Endothelial cell of umbilical vein (primary cell): ENCODE measurements around the gene MATN1. TPM values are rescaled to one million over a fixed set of nuclear protein-coding genes. Genes with fewer than 3 reads are reported as not detected.
A peak's percentile ranks its signal among the peaks of the same experiment; 100 is the strongest.

ENCODE experiments used
- BruUV-seq: library from RNA; stranded (reverse); fragments of 400-500 nt; replicated peaks from 2 replicates; lab custom pipeline; 2021; lab: Mats Ljungman, UMichigan
- CTCF ChIA-PET: fragments of 300-600, 350-600 bp; sonication (Branson Sonifier 250); formaldehyde crosslinking; loops from one replicate; lab custom pipeline; 2021; ENCODE audit warnings: antibody characterized with exemption, inconsistent platforms; lab: Charles Lee
- POLR2A ChIA-PET: fragments of 300-600, 350-600 bp; sonication (Branson Sonifier 250); formaldehyde crosslinking; loops from one replicate; lab custom pipeline; 2021; ENCODE audit warnings: antibody characterized with exemption, inconsistent platforms; lab: Charles Lee
- DNase-seq: peaks from one replicate; pipeline ENCODE4 v3.0.0-alpha.2; 2011; ENCODE audit warnings: low read depth, low spot score
- FAIRE-seq: peaks from 2 replicates; lab custom pipeline; 2011; peaks lifted over from hg19 to GRCh38; lab: Jason Lieb, UNC
- H2AFZ ChIP-seq: 2 replicates; pipeline ENCODE4 v1.6.0; 2012; ENCODE audit warnings: low read depth, low read length, control low read depth, inconsistent platforms
- H3K27ac ChIP-seq: 2 replicates; pipeline ENCODE4 v1.5.1; 2011; ENCODE audit warnings: low read depth, mild to moderate bottlenecking, control low read depth, low read length, moderate library complexity; ENCODE audit not compliant: insufficient read depth
- H3K27me3 ChIP-seq, 2 experiments: 2 replicates each; pipeline versions ENCODE4 v1.6.0 to v1.6.1; 2011; ENCODE audit warnings: low read length in 2 of 2, mixed read lengths in 1 of 2; ENCODE audit not compliant: control insufficient read depth in 2 of 2, insufficient read depth in 2 of 2
- H3K36me3 ChIP-seq, 2 experiments: 2 replicates in 1 of 2; 3 replicates in 1 of 2; pipeline ENCODE4 v1.5.1; 2011; ENCODE audit warnings: low read length in 2 of 2, mild to moderate bottlenecking in 1 of 2, moderate library complexity in 1 of 2; ENCODE audit not compliant: control insufficient read depth in 2 of 2, insufficient read depth in 2 of 2; ENCODE audit errors: extremely low read depth in 1 of 2
- H3K4me1 ChIP-seq: 3 replicates; pipeline ENCODE4 v1.5.1; 2011; ENCODE audit warnings: mild to moderate bottlenecking, low read length; ENCODE audit not compliant: control insufficient read depth, insufficient read depth; ENCODE audit errors: extremely low read depth
- H3K4me2 ChIP-seq: 2 replicates; pipeline ENCODE4 v1.6.1; 2011; ENCODE audit warnings: low read length, control low read depth, mixed read lengths; ENCODE audit not compliant: insufficient read depth
- H3K4me3 ChIP-seq, 3 experiments: fragments of 200-600 bp in 1 of 3; sonication (generic), shearing (Covaris generic) in 1 of 3; replicated peaks in 1 of 3; 2 replicates each; pipeline ENCODE4 v1.5.1; 2011 to 2016; ENCODE audit warnings: control low read depth in 3 of 3, low read length in 3 of 3, mild to moderate bottlenecking in 2 of 3, inconsistent platforms in 1 of 3, low read depth in 1 of 3, moderate library complexity in 1 of 3; ENCODE audit not compliant: insufficient read depth in 1 of 3
- H3K79me2 ChIP-seq: 2 replicates; pipeline ENCODE4 v1.6.0; 2012; ENCODE audit warnings: low read length, inconsistent platforms; ENCODE audit not compliant: control insufficient read depth, insufficient read depth
- H3K9ac ChIP-seq: replicated peaks from 2 replicates; pipeline ENCODE3; 2011; ENCODE audit warnings: low read length, control low read depth; ENCODE audit not compliant: insufficient read depth; ENCODE audit errors: extremely low read depth
- H3K9me1 ChIP-seq: replicated peaks from 3 replicates; pipeline ENCODE4 v1.6.0; 2011; ENCODE audit warnings: mild to moderate bottlenecking, low read length; ENCODE audit not compliant: control insufficient read depth, insufficient read depth; ENCODE audit errors: extremely low read depth
- H3K9me3 ChIP-seq: replicated peaks from 2 replicates; pipeline ENCODE4 v1.5.1; 2012; ENCODE audit warnings: low read length, inconsistent platforms; ENCODE audit not compliant: control insufficient read depth, insufficient read depth
- H4K20me1 ChIP-seq: replicated peaks from 2 replicates; pipeline ENCODE3; 2011; ENCODE audit warnings: mild to moderate bottlenecking, low read length; ENCODE audit not compliant: control insufficient read depth, insufficient read depth; ENCODE audit errors: extremely low read depth
- FOS ChIP-seq: IDR thresholded peaks from 2 replicates; pipeline ENCODE4 v1.6.1; 2011; ENCODE audit warnings: mild to moderate bottlenecking, low read length, moderate library complexity, borderline replicate concordance; ENCODE audit not compliant: insufficient read depth
- GATA2 ChIP-seq: IDR thresholded peaks from 2 replicates; pipeline ENCODE4 v1.7.0; 2011; ENCODE audit warnings: low read depth, mild to moderate bottlenecking, moderate library complexity, mixed read lengths, low read length; ENCODE audit not compliant: insufficient read length, insufficient read depth
- MAX ChIP-seq: IDR thresholded peaks from 2 replicates; pipeline ENCODE4 v1.6.1; 2011; ENCODE audit not compliant: insufficient read depth, insufficient read length
- POLR2AphosphoS5 ChIP-seq: IDR thresholded peaks from 2 replicates; pipeline ENCODE4 v1.6.1; 2012; ENCODE audit warnings: low read depth, mild to moderate bottlenecking, control low read depth, low read length, moderate library complexity; ENCODE audit not compliant: insufficient read depth
- dilution Hi-C: fragments of 300-500 bp; cut with MboI; formaldehyde crosslinking; loops from one replicate; pipeline ENCODE4 v1.15.0; 2019; ENCODE audit warnings: low sequenced_read_pairs; ENCODE audit not compliant: extremely low pct_ligation_motif_present
- intact Hi-C: fragments of 100-400 bp; cut with micrococcal nuclease; formaldehyde crosslinking; loops from one replicate; pipeline ENCODE4 v1.10.0; 2022
- polyA plus RNA-seq, 4 experiments: library from polyadenylated mRNA; depleted of rRNA in 3 of 4; stranded (reverse) in 3 of 4; unstranded in 1 of 4; fragments of >200 nt; gene quantifications; 2 replicates each; pipeline versions ENCODE4 v1.2.1 to v1.2.3, GENCODE V29; 2011 to 2012; ENCODE audit warnings: missing spikeins in 1 of 4
- total RNA-seq: library from RNA; stranded (reverse); gene quantifications from 2 replicates; pipeline ENCODE4 v1.2.3, GENCODE V29; 2021

The MATN1 gene
- total and polyA plus RNA-seq, 2 donors (not counting 3 experiments of a cell fraction or from before 2014, with no cell fraction given), result 0.29 to 0.36 TPM

DNA sequence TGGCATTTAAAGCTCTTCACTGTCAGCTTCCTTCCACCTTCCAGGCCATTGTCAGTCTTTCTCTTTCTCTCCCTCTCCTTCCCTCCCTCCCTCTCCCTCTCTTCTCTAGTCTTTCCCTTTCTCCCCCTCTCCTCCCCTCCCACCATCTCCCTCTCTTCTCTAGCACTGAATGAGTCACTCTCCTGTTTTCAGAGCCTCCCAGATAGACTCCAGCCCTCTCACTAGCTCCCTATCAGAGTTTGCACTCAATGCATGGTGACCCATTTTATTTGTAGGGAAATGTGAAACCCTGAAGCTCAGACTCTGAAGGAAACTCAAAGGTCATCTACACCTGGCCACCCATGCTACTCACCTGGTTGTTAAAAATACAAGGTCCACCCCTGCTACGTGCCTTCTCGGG is 4.4 kb upstream of the MATN1 start:
- H4K20me1 ChIP-seq, result no peaks in the 10 kb centered on the region
- no peaks in the 10 kb centered on the region for H3K9me1 ChIP-seq
- no peak overlapping the region for H3K4me2 ChIP-seq
- no peaks in the 10 kb centered on the region for H3K36me3 ChIP-seq
- TF ChIP-seq GATA2 (no peak), MAX (no peak), FOS (peak; percentile 32)
- dilution Hi-C loops (no loop called here), intact Hi-C loops (no loop called here)
- CTCF ChIA-PET, result interaction anchor here (0.7 to 6.4 kb wide), 10 partner anchors 9 to 183 kb away, joined by 3 to 100 read pairs (median 4); no protein-coding TSS in a partner anchor
- POLR2A ChIA-PET, result interaction anchor here (1.2 kb wide), 1 partner anchor 56 kb away, joined by 3 read pairs; no protein-coding TSS in a partner anchor
- H3K4me3 ChIP-seq, result no peak overlapping the region
- no TSS peak for BruUV-seq
- no peaks in the 10 kb centered on the region for H3K9me3 ChIP-seq
- DNase-seq, result peak; percentile 35
- no peaks in the 10 kb centered on the region for H3K27me3 ChIP-seq
- FAIRE-seq, result no peak
- no peak overlapping the region for H2AFZ ChIP-seq
- no peaks in the 10 kb centered on the region for H3K79me2 ChIP-seq
- H3K4me1 ChIP-seq, result no peaks in the 10 kb centered on the region
- H3K9ac ChIP-seq, result no peak overlapping the region
- no peak overlapping the region for H3K27ac ChIP-seq

GRCh38 chr1:30726773-30727684 is 3.6 kb upstream of the MATN1 start:
- Histone ChIP-seq H3K79me2 (no peaks in the 10 kb centered on the region), H3K9me1 (no peaks in the 10 kb centered on the region), H3K4me3 (no peak overlapping the region), H3K27ac (no peak overlapping the region), H3K9ac (no peak overlapping the region), H4K20me1 (no peaks in the 10 kb centered on the region), H3K4me2 (no peak overlapping the region), H3K4me1 (no peaks in the 10 kb centered on the region), H3K27me3 (no peaks in the 10 kb centered on the region), H2AFZ (no peak overlapping the region), H3K9me3 (no peaks in the 10 kb centered on the region), H3K36me3 (no peaks in the 10 kb centered on the region)
- CTCF ChIA-PET, result interaction anchor here (0.7 to 6.4 kb wide), 10 partner anchors 8 to 183 kb away, joined by 3 to 100 read pairs (median 4); no protein-coding TSS in a partner anchor
- DNase-seq, result no peak
- FAIRE-seq, result no peak
- dilution Hi-C loops, result no loop called here
- BruUV-seq, result no TSS peak
- POLR2A ChIA-PET, result interaction anchor here (1.2 kb wide), 1 partner anchor 56 kb away, joined by 3 read pairs; no protein-coding TSS in a partner anchor
- TF ChIP-seq POLR2AphosphoS5, result no peak
- intact Hi-C loops, result no loop called here
